Nephron (organoid): ENCODE data around the gene THUMPD3.
A peak's percentile ranks its signal among the peaks of the same experiment; 100 is the strongest.

Experiments
- H3K27ac Mint-ChIP-seq, 3 experiments: 2 replicates each; pipeline ENCODE4 v1.8.0; 2020; ENCODE audit warnings: mixed read lengths in 3 of 3, mild to moderate bottlenecking in 2 of 3, moderate library complexity in 1 of 3
- H3K27me3 Mint-ChIP-seq: 2 replicates; pipeline ENCODE4 v1.8.0; 2021; ENCODE audit warnings: low read depth, mild to moderate bottlenecking, moderate library complexity, mixed read lengths
- H3K36me3 Mint-ChIP-seq: 2 replicates; pipeline ENCODE4 v1.8.0; 2020; ENCODE audit warnings: low read depth, mixed read lengths
- H3K4me1 Mint-ChIP-seq: 2 replicates; pipeline ENCODE4 v1.8.0; 2020; ENCODE audit warnings: mixed read lengths
- H3K4me3 Mint-ChIP-seq, 3 experiments: 2 replicates each; pipeline ENCODE4 v1.8.0; 2020; ENCODE audit warnings: mild to moderate bottlenecking in 3 of 3, mixed read lengths in 3 of 3, moderate library complexity in 2 of 3
- H3K9me3 Mint-ChIP-seq: 2 replicates; pipeline ENCODE4 v1.8.0; 2020; ENCODE audit warnings: mixed read lengths
- CTCF ChIP-seq, 3 experiments: fragments of 200-600 bp; sonication (generic); IDR thresholded peaks; one replicate each; pipeline ENCODE4 v1.5.0; 2021; ENCODE audit warnings: antibody characterized with exemption in 3 of 3; ENCODE audit not compliant: unreplicated experiment in 3 of 3

Gene THUMPD3

GRCh38 chr3:9388562-9389272, 25.9 kb downstream of the THUMPD3 start:
- H3K4me3 Mint-ChIP-seq, result no peak overlapping the region
- H3K27ac Mint-ChIP-seq, result no peak overlapping the region
- H3K4me1 Mint-ChIP-seq, result no peaks in the 10 kb centered on the region
- no peaks in the 10 kb centered on the region for H3K27me3 Mint-ChIP-seq
- peaks cover 81% of the 10 kb centered on the region for H3K36me3 Mint-ChIP-seq
- no peaks in the 10 kb centered on the region for H3K9me3 Mint-ChIP-seq
- TF ChIP-seq CTCF (IDR thresholded peaks at IDR 0.05; ENCODE audit: unreplicated experiment in 3 of 3), result no peak

- Mint-ChIP-seq H3K27me3 (no peaks in the 10 kb centered on the region), H3K27ac (no peak overlapping the region), H3K36me3 (peaks cover 77% of the 10 kb centered on the region), H3K4me3 (no peak overlapping the region), H3K9me3 (no peaks in the 10 kb centered on the region), H3K4me1 (peaks cover 15% of the 10 kb centered on the region)
- no peak for TF ChIP-seq CTCF (IDR thresholded peaks at IDR 0.05; ENCODE audit: unreplicated experiment in 3 of 3)
Observed at GRCh38 chr3:9390265-9390888, 27.5 kb downstream of the THUMPD3 start.

- H3K36me3 Mint-ChIP-seq, result peaks cover 65% of the 10 kb centered on the region
- peaks cover 22% of the 10 kb centered on the region for H3K4me1 Mint-ChIP-seq
- H3K27me3 Mint-ChIP-seq, result no peaks in the 10 kb centered on the region
- no peak overlapping the region for H3K4me3 Mint-ChIP-seq
- H3K9me3 Mint-ChIP-seq, result no peaks in the 10 kb centered on the region
- H3K27ac Mint-ChIP-seq, result peak overlapping the region in 1 of 3 experiments; percentile 53
- no peak for TF ChIP-seq CTCF (IDR thresholded peaks at IDR 0.05; ENCODE audit: unreplicated experiment in 3 of 3)
Observed at GRCh38 chr3:9392041-9392440, 29.2 kb downstream of the THUMPD3 start.

- Mint-ChIP-seq H3K36me3 (peaks cover 38% of the 10 kb centered on the region), H3K4me1 (peaks cover 35% of the 10 kb centered on the region), H3K4me3 (peak overlapping the region; percentile 92 to 94 (median 93)), H3K27ac (peak overlapping the region; percentile 94 to 99 (median 98)), H3K27me3 (no peaks in the 10 kb centered on the region), H3K9me3 (no peaks in the 10 kb centered on the region)
- TF ChIP-seq CTCF (IDR thresholded peaks at IDR 0.05; ENCODE audit: unreplicated experiment in 3 of 3), result no peak
Observed at GRCh38 chr3:9395570-9396300, 32.9 kb downstream of the THUMPD3 start.

GRCh38 chr3:9396301-9396631, 33.4 kb downstream of the THUMPD3 start:
- Mint-ChIP-seq H3K4me3 (peak overlapping the region; percentile 92 to 94 (median 93)), H3K27ac (peak overlapping the region; percentile 94 to 99 (median 98)), H3K36me3 (peaks cover 33% of the 10 kb centered on the region), H3K4me1 (peaks cover 40% of the 10 kb centered on the region), H3K9me3 (no peaks in the 10 kb centered on the region), H3K27me3 (no peaks in the 10 kb centered on the region)
- no peak for TF ChIP-seq CTCF (IDR thresholded peaks at IDR 0.05; ENCODE audit: unreplicated experiment in 3 of 3)
